Right lobe of liver (tissue), 6 donors: ENCODE measurements around the gene DDX10. TPM values are rescaled to one million over a fixed set of nuclear protein-coding genes. Genes with fewer than 3 reads are reported as not detected.
"Not testable (repeated sequence)": the region's sequence is repeated elsewhere in the genome, so short reads cannot be mapped to it uniquely, and the experiment has no call there.

ENCODE experiments used
- ATAC-seq, 4 donors: fragments of 200-7000 bp; cut with Tn5 transposase; one replicate each; pipeline ENCODE4 v1.9.1; 2020; ENCODE audit warnings: mild to moderate bottlenecking in 4 of 4, moderate library complexity in 4 of 4
- DNase-seq, 3 donors: peaks; one replicate each; pipeline ENCODE4 v3.0.0-alpha.2; 2020
- H3K27ac ChIP-seq, 3 donors: fragments of 200-600 bp; one replicate each; pipeline ENCODE4 v1.8.0; 2022
- H3K27me3 ChIP-seq, 2 donors: fragments of 200-600 bp; one replicate each; pipeline ENCODE4 v1.8.0; 2022
- H3K36me3 ChIP-seq, 4 donors: fragments of 200-600 bp; sonication (generic) in 1 of 4; one replicate each; pipeline versions ENCODE4 v1.5.1 to v1.8.0; 2017 to 2022; ENCODE audit warnings: control low read depth in 1 of 4
- H3K4me1 ChIP-seq, 4 donors: fragments of 200-600 bp; sonication (generic) in 1 of 4; one replicate each; pipeline versions ENCODE4 v1.5.1 to v1.8.0; 2017 to 2022; ENCODE audit warnings: control low read depth in 1 of 4
- H3K4me3 ChIP-seq, 3 donors: fragments of 200-600 bp; one replicate each; pipeline ENCODE4 v1.8.0; 2022
- H3K9me3 ChIP-seq, 4 donors: fragments of 200-600 bp; sonication (generic) in 1 of 4; one replicate each; pipeline versions ENCODE4 v1.5.1 to v1.8.0; 2017 to 2022; ENCODE audit warnings: control low read depth in 1 of 4
- POLR2A ChIP-seq: fragments of 450-650 bp; IDR thresholded peaks from one replicate; pipeline ENCODE4 v1.6.1; 2017; ENCODE audit warnings: antibody characterized with exemption, mild to moderate bottlenecking
- WGBS: methylation state at CpG from one replicate; pipeline ENCODE4 v1.1.6; 2018; ENCODE audit warnings: low coverage, low lambda C conversion rate; ENCODE audit not compliant: insufficient coverage; ENCODE audit errors: missing lambda C conversion rate; 5-methylcytosine and 5-hydroxymethylcytosine counted together
- intact Hi-C, 2 donors: fragments of 100-400 bp; cut with DNase I; formaldehyde crosslinking; loops; one replicate each; pipeline versions ENCODE4 v1.11.2 to v1.14.1; 2022
- total RNA-seq, 6 experiments: library from RNA; depleted of rRNA in 2 of 6; stranded (reverse); fragments of >200 nt in 2 of 6; fragmentation: NEBNext Ultra II Directional in 3 of 6; extraction: Animal tissue kit (Norgen Biotek cat#: 25700) in 3 of 6; gene quantifications; one replicate each; pipeline versions ENCODE4 v1.1.0 to v1.2.4, GENCODE V29; 2016 to 2023
- TF ChIP-seq, protein P1 (sequence below), 4 donors: fragments of 200-600 bp in 3 of 4; fragments of 450-650 bp in 1 of 4; IDR thresholded peaks; one replicate each; pipeline versions ENCODE4 v1.5.1 to v1.8.0; 2016 to 2022; ENCODE audit warnings: antibody characterized with exemption in 4 of 4, mild to moderate bottlenecking in 2 of 4
- donor health status: DM: no; HTN: yes; CAD: no.
- donor health status: DM: no; HTN: no; CAD: no.
- donor health status: DM: no; HTN: no; CAD: no.
- donor health status: DM: no; HTN: yes; CAD: no.
- donor health status: DM: no; HTN: yes; CAD: no.

The DDX10 gene
- total RNA-seq, 6 experiments from 2014 or later, result 7.4 to 13.6 (median 11.3) TPM

GRCh38 chr11:108774037-108774730 is 109.3 kb downstream of the DDX10 start:
- no peaks in the 10 kb centered on the region for H3K36me3 ChIP-seq
- TF ChIP-seq, protein P1, sequence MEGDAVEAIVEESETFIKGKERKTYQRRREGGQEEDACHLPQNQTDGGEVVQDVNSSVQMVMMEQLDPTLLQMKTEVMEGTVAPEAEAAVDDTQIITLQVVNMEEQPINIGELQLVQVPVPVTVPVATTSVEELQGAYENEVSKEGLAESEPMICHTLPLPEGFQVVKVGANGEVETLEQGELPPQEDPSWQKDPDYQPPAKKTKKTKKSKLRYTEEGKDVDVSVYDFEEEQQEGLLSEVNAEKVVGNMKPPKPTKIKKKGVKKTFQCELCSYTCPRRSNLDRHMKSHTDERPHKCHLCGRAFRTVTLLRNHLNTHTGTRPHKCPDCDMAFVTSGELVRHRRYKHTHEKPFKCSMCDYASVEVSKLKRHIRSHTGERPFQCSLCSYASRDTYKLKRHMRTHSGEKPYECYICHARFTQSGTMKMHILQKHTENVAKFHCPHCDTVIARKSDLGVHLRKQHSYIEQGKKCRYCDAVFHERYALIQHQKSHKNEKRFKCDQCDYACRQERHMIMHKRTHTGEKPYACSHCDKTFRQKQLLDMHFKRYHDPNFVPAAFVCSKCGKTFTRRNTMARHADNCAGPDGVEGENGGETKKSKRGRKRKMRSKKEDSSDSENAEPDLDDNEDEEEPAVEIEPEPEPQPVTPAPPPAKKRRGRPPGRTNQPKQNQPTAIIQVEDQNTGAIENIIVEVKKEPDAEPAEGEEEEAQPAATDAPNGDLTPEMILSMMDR (IDR thresholded peaks at IDR 0.05), result no peak
- H3K9me3 ChIP-seq, result no peaks in the 10 kb centered on the region
- no peaks in the 10 kb centered on the region for H3K27me3 ChIP-seq
- H3K4me1 ChIP-seq, result no peaks in the 10 kb centered on the region
- H3K4me3 ChIP-seq, result no peak overlapping the region
- no peak overlapping the region for H3K27ac ChIP-seq
- ATAC-seq (no peak), DNase-seq (no peak)
- WGBS, result 93% methylated on average over 5 of the region's 5 CpGs
- intact Hi-C loops, result no loop called here

- no peak overlapping the region for H3K4me3 ChIP-seq
- H3K27ac ChIP-seq, result no peak overlapping the region
- no peaks in the 10 kb centered on the region for H3K4me1 ChIP-seq
- peak in 2 of 4 donors; percentile 43 to 81 for ATAC-seq
- intact Hi-C loops, result no loop called here
- TF ChIP-seq POLR2A, result no peak
- TF ChIP-seq, protein P1 (IDR thresholded peaks at IDR 0.05), result no peak
- H3K9me3 ChIP-seq, result no peaks in the 10 kb centered on the region
- no peaks in the 10 kb centered on the region for H3K27me3 ChIP-seq
- no peak for DNase-seq
- no peaks in the 10 kb centered on the region for H3K36me3 ChIP-seq
- 78% methylated on average over 1 of the region's 1 CpG for WGBS
These were observed 110.5 kb downstream of the DDX10 start for GRCh38 chr11:108775324-108775723.

DNA sequence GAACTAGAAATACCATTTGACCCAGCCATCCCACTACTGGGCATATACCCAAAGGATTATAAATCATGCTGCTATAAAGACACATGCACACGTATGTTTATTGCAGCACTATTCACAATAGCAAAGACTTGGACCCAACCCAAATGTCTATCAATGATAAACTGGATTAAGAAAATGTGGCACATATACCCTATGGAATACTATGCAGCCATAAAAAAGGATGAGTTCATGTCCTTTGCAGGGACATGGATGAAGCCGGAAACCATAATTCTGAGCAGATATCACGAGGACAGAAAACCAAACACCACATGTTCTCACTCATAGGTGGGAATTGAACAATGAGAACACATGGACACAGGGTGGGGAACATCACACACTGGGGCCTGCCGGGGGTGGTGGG is 114.3 kb downstream of the DDX10 start:
- H3K36me3 ChIP-seq, H3K27me3 ChIP-seq, H3K4me3 ChIP-seq, H3K9me3 ChIP-seq, ATAC-seq, H3K4me1 ChIP-seq, DNase-seq, H3K27ac ChIP-seq, intact Hi-C loops: not testable (repeated sequence)
- WGBS, result 94% methylated on average over 4 of the region's 4 CpGs

DNA sequence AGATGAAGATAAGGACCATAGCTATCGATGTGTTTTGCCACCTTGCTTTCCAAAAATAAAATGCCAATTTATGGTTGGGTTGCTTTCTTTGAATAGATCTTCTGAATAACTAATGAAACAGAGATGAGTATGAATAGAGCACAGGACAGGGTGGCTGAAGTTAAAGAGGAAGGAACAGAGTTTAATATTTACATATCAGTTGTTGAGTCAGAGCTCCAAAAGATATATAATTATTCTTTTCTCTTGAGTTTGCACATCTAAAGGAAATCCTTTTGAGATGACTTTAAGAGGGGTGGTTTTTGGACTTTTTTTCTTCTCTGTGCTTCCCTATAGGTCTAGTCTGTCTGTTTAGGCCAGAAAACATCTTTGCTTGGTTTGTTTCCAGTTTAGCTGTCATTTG is 115.2 kb downstream of the DDX10 start:
- Histone ChIP-seq H3K27ac (no peak overlapping the region), H3K9me3 (no peaks in the 10 kb centered on the region), H3K27me3 (no peaks in the 10 kb centered on the region), H3K4me1 (no peaks in the 10 kb centered on the region), H3K4me3 (no peak overlapping the region), H3K36me3 (no peaks in the 10 kb centered on the region)
- WGBS, result 64% methylated on average over 1 of the region's 1 CpG
- DNase-seq (no peak), ATAC-seq (peak in 1 of 4 donors; percentile 44)
- intact Hi-C loops, result no loop called here
- TF ChIP-seq POLR2A, result no peak
- TF ChIP-seq, protein P1 (IDR thresholded peaks at IDR 0.05), result no peak

GRCh38 chr11:108781946-108782345 is 117.1 kb downstream of the DDX10 start:
- intact Hi-C loops, result no loop called here
- Histone ChIP-seq H3K27ac (no peak overlapping the region), H3K27me3 (no peaks in the 10 kb centered on the region), H3K4me1 (no peaks in the 10 kb centered on the region), H3K36me3 (no peaks in the 10 kb centered on the region), H3K4me3 (no peak overlapping the region), H3K9me3 (no peaks in the 10 kb centered on the region)
- no peak for TF ChIP-seq POLR2A
- TF ChIP-seq, protein P1 (IDR thresholded peaks at IDR 0.05), result no peak
- WGBS, result 67% methylated on average over 2 of the region's 2 CpGs
- ATAC-seq (no peak), DNase-seq (no peak)
